GM12878 (cell line): ENCODE data around the gene CAPN3. TPM values are rescaled to one million over a fixed set of nuclear protein-coding genes. Genes with fewer than 3 reads are reported as not detected.

Experiments used
- ASH2L ChIP-seq: fragments of 300-600, 200-600 bp; sonication (generic); IDR thresholded peaks from 2 replicates; pipeline ENCODE4 v1.6.1; 2017; ENCODE audit warnings: low read depth, mild to moderate bottlenecking, borderline replicate concordance
- GATAD2B ChIP-seq: fragments of 450-650 bp; conservative IDR thresholded peaks from 2 replicates; pipeline ENCODE4 v1.6.1; 2017; ENCODE audit warnings: low read depth, mild to moderate bottlenecking, moderate library complexity
- KDM1A ChIP-seq: fragments of 200-600 bp; sonication (generic); IDR thresholded peaks from 2 replicates; pipeline ENCODE4 v1.6.1; 2016; ENCODE audit warnings: borderline replicate concordance
- MTA2 ChIP-seq: fragments of 450-650 bp; IDR thresholded peaks from 2 replicates; pipeline ENCODE4 v1.6.1; 2016; ENCODE audit warnings: low read depth, mild to moderate bottlenecking, moderate library complexity
- MYB ChIP-seq: fragments of 150-350 bp; IDR thresholded peaks from 2 replicates; pipeline ENCODE4 v1.6.1; 2014; ENCODE audit warnings: mild to moderate bottlenecking, low read depth, low read length, borderline replicate concordance
- SPI1 ChIP-seq: IDR thresholded peaks from 2 replicates; pipeline ENCODE4 v1.6.1; 2011; ENCODE audit warnings: low read depth, mild to moderate bottlenecking, low read length, moderate library complexity, borderline replicate concordance; ENCODE audit not compliant: insufficient read depth
- polyA plus RNA-seq, 11 experiments: library from polyadenylated mRNA; depleted of rRNA in 4 of 11; unstranded in 6 of 11; stranded (reverse) in 5 of 11; fragments of >200 nt; fragmentation: Nextera tagmentation in 4 of 11; fragmentation: Illumina TruSeq in 1 of 11; extraction: Ambion mirVana in 4 of 11; extraction: Trizol in 1 of 11; gene quantifications; 1 replicate in 1 of 11; 2 replicates in 10 of 11; pipeline versions ENCODE4 v1.2.1 to v1.2.3, GENCODE V29; 2011 to 2016; ENCODE audit warnings: inconsistent platforms in 2 of 11, missing spikeins in 2 of 11, low read depth in 1 of 11
- total RNA-seq, 4 experiments: library from RNA; depleted of rRNA in 3 of 4; stranded (reverse); fragments of >200 nt in 3 of 4; fragmentation: Illumina TruSeq in 1 of 4; extraction: Trizol in 1 of 4; gene quantifications; 2 replicates each; pipeline versions ENCODE4 v1.2.1 to v1.2.3, GENCODE V29; 2013 to 2021
- TF ChIP-seq, protein P1 (sequence below): IDR thresholded peaks from 2 replicates; pipeline ENCODE4 v1.6.1; 2012; ENCODE audit warnings: improper control_type of control experiment, low read depth, low read length; ENCODE audit not compliant: insufficient replicate concordance
- TF ChIP-seq, protein P2 (sequence below): fragments of 450-650 bp; formaldehyde crosslinking; IDR thresholded peaks from 2 replicates; pipeline ENCODE4 v1.4.0; 2022; ENCODE audit warnings: mild to moderate bottlenecking, moderate library complexity

The CAPN3 gene
- total and polyA plus RNA-seq, 10 of the 15 experiments (the other 5 are each of a cell fraction or from before 2014, with no cell fraction given), result 1.1 to 3.8 (median 2.4) TPM

DNA sequence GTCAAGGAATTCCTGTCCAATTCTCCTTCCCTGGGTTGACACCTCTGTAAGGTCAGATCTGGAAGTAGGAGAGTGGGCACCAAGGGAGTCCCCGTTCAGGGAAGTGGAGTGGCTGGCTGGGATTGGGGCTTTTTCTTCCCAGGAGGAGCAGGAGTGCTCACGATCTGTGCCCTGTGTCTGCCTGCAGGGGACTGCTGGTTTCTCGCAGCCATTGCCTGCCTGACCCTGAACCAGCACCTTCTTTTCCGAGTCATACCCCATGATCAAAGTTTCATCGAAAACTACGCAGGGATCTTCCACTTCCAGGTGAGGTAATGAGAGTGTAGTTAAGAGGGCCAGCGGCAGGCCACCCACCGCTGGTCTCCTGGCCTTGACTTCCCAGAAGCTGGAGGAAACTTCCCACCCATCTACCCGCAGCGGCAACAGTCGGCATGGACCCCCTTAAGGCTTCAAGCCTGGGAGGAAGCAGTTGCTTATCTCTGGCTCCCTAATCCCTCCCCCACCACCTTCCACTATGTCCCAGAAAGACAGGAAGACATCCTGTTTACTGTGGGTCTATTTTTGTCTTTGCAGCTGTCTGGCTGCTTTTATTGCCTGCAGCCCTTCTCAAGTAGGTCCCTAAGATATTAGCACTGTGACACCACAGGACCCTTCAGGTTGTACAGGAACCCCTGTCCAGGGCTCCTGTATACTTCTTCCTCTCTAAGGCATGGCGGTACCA lies 26.8 kb downstream of the CAPN3 start (continued):
- TF ChIP-seq, protein P1, sequence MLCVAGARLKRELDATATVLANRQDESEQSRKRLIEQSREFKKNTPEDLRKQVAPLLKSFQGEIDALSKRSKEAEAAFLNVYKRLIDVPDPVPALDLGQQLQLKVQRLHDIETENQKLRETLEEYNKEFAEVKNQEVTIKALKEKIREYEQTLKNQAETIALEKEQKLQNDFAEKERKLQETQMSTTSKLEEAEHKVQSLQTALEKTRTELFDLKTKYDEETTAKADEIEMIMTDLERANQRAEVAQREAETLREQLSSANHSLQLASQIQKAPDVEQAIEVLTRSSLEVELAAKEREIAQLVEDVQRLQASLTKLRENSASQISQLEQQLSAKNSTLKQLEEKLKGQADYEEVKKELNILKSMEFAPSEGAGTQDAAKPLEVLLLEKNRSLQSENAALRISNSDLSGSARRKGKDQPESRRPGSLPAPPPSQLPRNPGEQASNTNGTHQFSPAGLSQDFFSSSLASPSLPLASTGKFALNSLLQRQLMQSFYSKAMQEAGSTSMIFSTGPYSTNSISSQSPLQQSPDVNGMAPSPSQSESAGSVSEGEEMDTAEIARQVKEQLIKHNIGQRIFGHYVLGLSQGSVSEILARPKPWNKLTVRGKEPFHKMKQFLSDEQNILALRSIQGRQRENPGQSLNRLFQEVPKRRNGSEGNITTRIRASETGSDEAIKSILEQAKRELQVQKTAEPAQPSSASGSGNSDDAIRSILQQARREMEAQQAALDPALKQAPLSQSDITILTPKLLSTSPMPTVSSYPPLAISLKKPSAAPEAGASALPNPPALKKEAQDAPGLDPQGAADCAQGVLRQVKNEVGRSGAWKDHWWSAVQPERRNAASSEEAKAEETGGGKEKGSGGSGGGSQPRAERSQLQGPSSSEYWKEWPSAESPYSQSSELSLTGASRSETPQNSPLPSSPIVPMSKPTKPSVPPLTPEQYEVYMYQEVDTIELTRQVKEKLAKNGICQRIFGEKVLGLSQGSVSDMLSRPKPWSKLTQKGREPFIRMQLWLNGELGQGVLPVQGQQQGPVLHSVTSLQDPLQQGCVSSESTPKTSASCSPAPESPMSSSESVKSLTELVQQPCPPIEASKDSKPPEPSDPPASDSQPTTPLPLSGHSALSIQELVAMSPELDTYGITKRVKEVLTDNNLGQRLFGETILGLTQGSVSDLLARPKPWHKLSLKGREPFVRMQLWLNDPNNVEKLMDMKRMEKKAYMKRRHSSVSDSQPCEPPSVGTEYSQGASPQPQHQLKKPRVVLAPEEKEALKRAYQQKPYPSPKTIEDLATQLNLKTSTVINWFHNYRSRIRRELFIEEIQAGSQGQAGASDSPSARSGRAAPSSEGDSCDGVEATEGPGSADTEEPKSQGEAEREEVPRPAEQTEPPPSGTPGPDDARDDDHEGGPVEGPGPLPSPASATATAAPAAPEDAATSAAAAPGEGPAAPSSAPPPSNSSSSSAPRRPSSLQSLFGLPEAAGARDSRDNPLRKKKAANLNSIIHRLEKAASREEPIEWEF, result no peak
- no peak for TF ChIP-seq SPI1
- no peak for TF ChIP-seq MYB
- no peak for TF ChIP-seq MTA2
- no peak for TF ChIP-seq KDM1A
- TF ChIP-seq, protein P2, sequence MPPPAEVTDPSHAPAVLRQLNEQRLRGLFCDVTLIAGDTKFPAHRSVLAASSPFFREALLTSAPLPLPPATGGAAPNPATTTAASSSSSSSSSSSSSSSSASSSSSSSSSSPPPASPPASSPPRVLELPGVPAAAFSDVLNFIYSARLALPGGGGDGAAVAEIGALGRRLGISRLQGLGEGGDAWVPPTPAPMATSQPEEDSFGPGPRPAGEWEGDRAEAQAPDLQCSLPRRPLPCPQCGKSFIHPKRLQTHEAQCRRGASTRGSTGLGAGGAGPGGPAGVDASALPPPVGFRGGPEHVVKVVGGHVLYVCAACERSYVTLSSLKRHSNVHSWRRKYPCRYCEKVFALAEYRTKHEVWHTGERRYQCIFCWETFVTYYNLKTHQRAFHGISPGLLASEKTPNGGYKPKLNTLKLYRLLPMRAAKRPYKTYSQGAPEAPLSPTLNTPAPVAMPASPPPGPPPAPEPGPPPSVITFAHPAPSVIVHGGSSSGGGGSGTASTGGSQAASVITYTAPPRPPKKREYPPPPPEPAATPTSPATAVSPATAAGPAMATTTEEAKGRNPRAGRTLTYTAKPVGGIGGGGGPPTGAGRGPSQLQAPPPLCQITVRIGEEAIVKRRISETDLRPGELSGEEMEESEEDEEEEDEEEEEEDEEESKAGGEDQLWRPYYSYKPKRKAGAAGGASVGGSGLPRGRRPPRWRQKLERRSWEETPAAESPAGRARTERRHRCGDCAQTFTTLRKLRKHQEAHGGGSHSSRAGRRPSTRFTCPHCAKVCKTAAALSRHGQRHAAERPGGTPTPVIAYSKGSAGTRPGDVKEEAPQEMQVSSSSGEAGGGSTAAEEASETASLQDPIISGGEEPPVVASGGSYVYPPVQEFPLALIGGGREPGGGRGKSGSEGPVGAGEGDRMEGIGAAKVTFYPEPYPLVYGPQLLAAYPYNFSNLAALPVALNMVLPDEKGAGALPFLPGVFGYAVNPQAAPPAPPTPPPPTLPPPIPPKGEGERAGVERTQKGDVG (CRISPR knock-in tag), result no peak
- TF ChIP-seq ASH2L, result no peak
- no peak for TF ChIP-seq GATAD2B
